H9 (cell line): Measurements from ENCODE around the gene TJP2. TPM values are rescaled to one million over a fixed set of nuclear protein-coding genes. Genes with fewer than 3 reads are reported as not detected.

Experiments used
- DNase-seq: peaks from one replicate; pipeline ENCODE4 v3.0.0-alpha.2; 2017
- H2AFZ ChIP-seq: one replicate; pipeline ENCODE4 v1.6.1; 2013; ENCODE audit warnings: mild to moderate bottlenecking, low read length, control low read depth, moderate library complexity
- H2AK5ac ChIP-seq: 2 replicates; pipeline ENCODE4 v1.6.1; 2013; ENCODE audit warnings: low read length, control low read depth, mixed read lengths; ENCODE audit not compliant: insufficient read length
- H2BK120ac ChIP-seq: one replicate; pipeline ENCODE4 v1.6.1; 2013; ENCODE audit warnings: low read depth, mild to moderate bottlenecking, low read length, control low read depth, inconsistent platforms; ENCODE audit not compliant: poor library complexity, severe bottlenecking
- H2BK12ac ChIP-seq: 2 replicates; pipeline ENCODE4 v1.6.1; 2013; ENCODE audit warnings: low read length, control low read depth, mixed read lengths, low read depth; ENCODE audit not compliant: insufficient read length
- H2BK15ac ChIP-seq: 2 replicates; pipeline ENCODE4 v1.6.1; 2013; ENCODE audit warnings: low read depth, low read length, control low read depth
- H2BK20ac ChIP-seq: one replicate; pipeline ENCODE4 v1.6.1; 2013; ENCODE audit warnings: low read depth, mild to moderate bottlenecking, low read length, control low read depth, inconsistent platforms; ENCODE audit not compliant: poor library complexity, severe bottlenecking
- H2BK5ac ChIP-seq: 2 replicates; pipeline ENCODE4 v1.6.1; 2013; ENCODE audit warnings: low read length, control low read depth, mixed read lengths; ENCODE audit not compliant: insufficient read length
- H3K14ac ChIP-seq: 2 replicates; pipeline ENCODE4 v1.6.1; 2013; ENCODE audit warnings: low read length, control low read depth; ENCODE audit not compliant: insufficient read depth
- H3K18ac ChIP-seq: 2 replicates; pipeline ENCODE4 v1.6.1; 2013; ENCODE audit warnings: low read depth, mild to moderate bottlenecking, mixed read lengths, low read length, control low read depth; ENCODE audit not compliant: insufficient read length
- H3K23ac ChIP-seq: 2 replicates; pipeline ENCODE4 v1.6.1; 2013; ENCODE audit warnings: low read length, control low read depth, mixed read lengths, low read depth; ENCODE audit not compliant: insufficient read length
- H3K23me2 ChIP-seq: 2 replicates; pipeline ENCODE4 v1.6.1; 2013; ENCODE audit warnings: low read depth, mild to moderate bottlenecking, mixed read lengths, low read length, control low read depth; ENCODE audit not compliant: insufficient read length, poor library complexity, severe bottlenecking
- H3K27ac ChIP-seq: 2 replicates; pipeline ENCODE4 v1.5.1; 2013; ENCODE audit warnings: low read length, control low read depth, mixed read lengths, low read depth; ENCODE audit not compliant: insufficient read length
- H3K27me3 ChIP-seq: 2 replicates; pipeline ENCODE4 v1.6.1; 2013; ENCODE audit warnings: low read length, control low read depth, inconsistent platforms; ENCODE audit not compliant: insufficient read depth
- H3K4ac ChIP-seq: 2 replicates; pipeline ENCODE4 v1.6.1; 2013; ENCODE audit warnings: low read depth, mild to moderate bottlenecking, control low read depth, inconsistent platforms, low read length, moderate library complexity
- H3K4me1 ChIP-seq: 2 replicates; pipeline ENCODE4 v1.6.1; 2013; ENCODE audit warnings: low read length, control low read depth, inconsistent platforms; ENCODE audit not compliant: insufficient read depth
- H3K4me2 ChIP-seq: 2 replicates; pipeline ENCODE4 v1.6.1; 2013; ENCODE audit warnings: low read length, control low read depth, mixed read lengths; ENCODE audit not compliant: insufficient read length, insufficient read depth
- H3K56ac ChIP-seq: 2 replicates; pipeline ENCODE4 v1.6.1; 2013; ENCODE audit warnings: low read depth, mild to moderate bottlenecking, mixed read lengths, low read length, control low read depth; ENCODE audit not compliant: insufficient read length
- H3K79me1 ChIP-seq: 2 replicates; pipeline ENCODE4 v1.6.1; 2013; ENCODE audit warnings: low read depth, mild to moderate bottlenecking, moderate library complexity, low read length, control low read depth, inconsistent platforms; ENCODE audit not compliant: insufficient read depth, poor library complexity, severe bottlenecking
- H3K79me2 ChIP-seq: 2 replicates; pipeline ENCODE4 v1.6.1; 2013; ENCODE audit warnings: low read length, control low read depth, inconsistent platforms; ENCODE audit not compliant: insufficient read depth
- H3K9ac ChIP-seq: 2 replicates; pipeline ENCODE4 v1.6.1; 2013; ENCODE audit warnings: low read length, control low read depth, mixed read lengths; ENCODE audit not compliant: insufficient read length; ENCODE audit errors: extremely low read depth
- H3K9me3 ChIP-seq: one replicate; pipeline ENCODE4 v1.6.1; 2013; ENCODE audit warnings: low read depth, low read length, inconsistent platforms; ENCODE audit not compliant: control insufficient read depth
- H3T11ph ChIP-seq: one replicate; pipeline ENCODE4 v1.6.1; 2013; ENCODE audit warnings: mild to moderate bottlenecking, low read length, control low read depth, inconsistent platforms
- H4K20me1 ChIP-seq: one replicate; pipeline ENCODE4 v1.6.1; 2013; ENCODE audit not compliant: control insufficient read depth, insufficient read length, insufficient read depth
- H4K5ac ChIP-seq: 2 replicates; pipeline ENCODE4 v1.6.1; 2013; ENCODE audit warnings: low read depth, mild to moderate bottlenecking, mixed read lengths, low read length, control low read depth; ENCODE audit not compliant: insufficient read length
- H4K8ac ChIP-seq: replicated peaks from 2 replicates; pipeline ENCODE4 v1.6.1; 2013; ENCODE audit warnings: low read length, control low read depth, mixed read lengths, low read depth; ENCODE audit not compliant: insufficient read length
- H4K91ac ChIP-seq: 2 replicates; pipeline ENCODE4 v1.6.1; 2013; ENCODE audit warnings: low read depth, mild to moderate bottlenecking, moderate library complexity, mixed read lengths, low read length, control low read depth; ENCODE audit not compliant: insufficient read length
- H3K27ac Mint-ChIP-seq, 3 experiments: 2 replicates in 2 of 3; 3 replicates in 1 of 3; pipeline ENCODE4 v1.8.0; 2020 to 2021; ENCODE audit warnings: mixed read lengths in 3 of 3, mild to moderate bottlenecking in 1 of 3, moderate library complexity in 1 of 3
- H3K27me3 Mint-ChIP-seq: 2 replicates; pipeline ENCODE4 v1.8.0; 2021; ENCODE audit warnings: low read depth, mild to moderate bottlenecking, moderate library complexity, mixed read lengths
- H3K36me3 Mint-ChIP-seq, 3 experiments: 2 replicates in 2 of 3; 3 replicates in 1 of 3; pipeline ENCODE4 v1.8.0; 2020 to 2021; ENCODE audit warnings: low read depth in 3 of 3, mixed read lengths in 3 of 3; ENCODE audit not compliant: insufficient read depth in 1 of 3
- H3K4me1 Mint-ChIP-seq, 2 experiments: 2 replicates each; pipeline ENCODE4 v1.8.0; 2020; ENCODE audit warnings: mixed read lengths in 2 of 2
- H3K4me3 Mint-ChIP-seq, 2 experiments: 2 replicates in 1 of 2; 3 replicates in 1 of 2; pipeline ENCODE4 v1.8.0; 2020 to 2021; ENCODE audit warnings: mild to moderate bottlenecking in 2 of 2, mixed read lengths in 2 of 2, moderate library complexity in 1 of 2
- H3K9me3 Mint-ChIP-seq, 2 experiments: 2 replicates in 1 of 2; 3 replicates in 1 of 2; pipeline ENCODE4 v1.8.0; 2020; ENCODE audit warnings: mild to moderate bottlenecking in 2 of 2, mixed read lengths in 2 of 2, moderate library complexity in 1 of 2
- WGBS: extraction: QIAGEN DNeasy Blood & Tissue Kit; methylation state at CpG from one replicate; pipeline ENCODE4 v1.1.7; 2013; ENCODE audit warnings: missing lambda C conversion rate, low lambda C conversion rate, mixed read lengths; ENCODE audit not compliant: insufficient read length; ENCODE audit errors: extremely low coverage; 5-methylcytosine and 5-hydroxymethylcytosine counted together
- total RNA-seq: library from RNA; stranded (reverse); gene quantifications from 2 replicates; pipeline ENCODE4 v1.2.1, GENCODE V29; 2021
- TF ChIP-seq, protein P1 (sequence below): fragments of 200-600 bp; sonication (generic); conservative IDR thresholded peaks from 3 replicates; pipeline ENCODE4 v1.8.0; 2021; ENCODE audit warnings: antibody characterized with exemption, mild to moderate bottlenecking

Gene TJP2
- total RNA-seq, 1 experiment from 2014 or later: 130 TPM

DNA sequence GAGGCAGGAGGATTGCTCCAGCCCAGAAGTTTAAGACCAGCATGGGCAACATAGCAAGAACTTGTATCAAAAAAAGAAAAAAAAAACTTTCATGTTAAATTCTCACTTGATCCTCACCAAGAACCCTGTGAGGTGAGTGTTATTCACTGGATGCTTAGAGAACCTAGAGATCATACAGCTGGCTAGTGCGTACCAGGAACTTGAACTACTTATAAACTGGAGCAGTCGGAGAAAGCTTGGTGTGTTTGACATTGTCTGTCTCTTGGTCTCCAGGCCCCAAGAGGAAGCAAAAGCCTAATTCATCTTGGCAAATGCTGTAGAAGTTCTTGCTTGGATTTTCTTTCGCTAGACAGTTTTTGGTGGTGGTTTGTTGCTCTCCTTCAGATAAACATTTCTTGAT lies 18.1 kb downstream of the TJP2 start:
- no peak overlapping the region for H4K91ac ChIP-seq
- TF ChIP-seq, protein P1, sequence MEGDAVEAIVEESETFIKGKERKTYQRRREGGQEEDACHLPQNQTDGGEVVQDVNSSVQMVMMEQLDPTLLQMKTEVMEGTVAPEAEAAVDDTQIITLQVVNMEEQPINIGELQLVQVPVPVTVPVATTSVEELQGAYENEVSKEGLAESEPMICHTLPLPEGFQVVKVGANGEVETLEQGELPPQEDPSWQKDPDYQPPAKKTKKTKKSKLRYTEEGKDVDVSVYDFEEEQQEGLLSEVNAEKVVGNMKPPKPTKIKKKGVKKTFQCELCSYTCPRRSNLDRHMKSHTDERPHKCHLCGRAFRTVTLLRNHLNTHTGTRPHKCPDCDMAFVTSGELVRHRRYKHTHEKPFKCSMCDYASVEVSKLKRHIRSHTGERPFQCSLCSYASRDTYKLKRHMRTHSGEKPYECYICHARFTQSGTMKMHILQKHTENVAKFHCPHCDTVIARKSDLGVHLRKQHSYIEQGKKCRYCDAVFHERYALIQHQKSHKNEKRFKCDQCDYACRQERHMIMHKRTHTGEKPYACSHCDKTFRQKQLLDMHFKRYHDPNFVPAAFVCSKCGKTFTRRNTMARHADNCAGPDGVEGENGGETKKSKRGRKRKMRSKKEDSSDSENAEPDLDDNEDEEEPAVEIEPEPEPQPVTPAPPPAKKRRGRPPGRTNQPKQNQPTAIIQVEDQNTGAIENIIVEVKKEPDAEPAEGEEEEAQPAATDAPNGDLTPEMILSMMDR: no peak
- no peak overlapping the region for H3K27ac ChIP-seq
- no peak overlapping the region for H4K5ac ChIP-seq
- peaks cover 4% of the 10 kb centered on the region for H3K79me1 ChIP-seq
- no peak overlapping the region for H3T11ph ChIP-seq
- no peak overlapping the region for H3K14ac ChIP-seq
- H2BK120ac ChIP-seq: no peak overlapping the region
- H3K27me3 Mint-ChIP-seq: no peaks in the 10 kb centered on the region
- no peak overlapping the region for H4K8ac ChIP-seq
- H4K20me1 ChIP-seq: no peaks in the 10 kb centered on the region
- H3K56ac ChIP-seq: no peak overlapping the region
- no peak overlapping the region for H2BK15ac ChIP-seq
- H3K4me3 Mint-ChIP-seq: no peak overlapping the region
- H3K18ac ChIP-seq: no peak overlapping the region
- H3K9me3 Mint-ChIP-seq: no peaks in the 10 kb centered on the region
- H3K79me2 ChIP-seq: peaks cover 9% of the 10 kb centered on the region; the same call in 1 of the 2 replicates
- H3K36me3 Mint-ChIP-seq: no peaks in the 10 kb centered on the region
- H3K4me1 ChIP-seq: peaks cover 3% of the 10 kb centered on the region; the same call in 1 of the 2 replicates
- no peak overlapping the region for H2AK5ac ChIP-seq
- no peak overlapping the region for H3K9ac ChIP-seq
- no peaks in the 10 kb centered on the region for H3K9me3 ChIP-seq
- H3K4me2 ChIP-seq: no peak overlapping the region
- no peaks in the 10 kb centered on the region for H3K23me2 ChIP-seq
- no peaks in the 10 kb centered on the region for H3K27me3 ChIP-seq
- H3K27ac Mint-ChIP-seq: peak overlapping the region in 1 of 3 experiments; percentile 9; a peak in 1 of 7 replicates
- DNase-seq: no peak
- H2BK12ac ChIP-seq: no peak overlapping the region
- no peak overlapping the region for H2AFZ ChIP-seq
- no peak overlapping the region for H2BK20ac ChIP-seq
- peaks cover 18 to 28% of the 10 kb centered on the region in 2 experiments for H3K4me1 Mint-ChIP-seq
- H3K23ac ChIP-seq: no peak overlapping the region
- no peak overlapping the region for H3K4ac ChIP-seq
- WGBS: no CpG with 5 or more reads among the region's 3 CpGs
- H2BK5ac ChIP-seq: no peak overlapping the region
